ENCODE measurements around the gene IRF2. TPM values are rescaled to one million over a fixed set of nuclear protein-coding genes. Genes with fewer than 3 reads are reported as not detected.

Gene IRF2
- total and polyA plus RNA-seq, 4 donors = 16.4 to 65.8 (median 43.1) TPM

- H3K36me3 ChIP-seq (ENCODE audit: control insufficient read depth in 4 of 4, insufficient read depth in 4 of 4, low read length in 4 of 4) = peaks cover 3 to 45% (median 38%) of the 10 kb centered on the region in 4 donors
- no peak overlapping the region for H3K4me3 ChIP-seq
- ATAC-seq (ENCODE audit: insufficient read depth, low FRiP score) = no peak
- H3K27ac ChIP-seq (ENCODE audit: low read depth in 1 of 2, low read length in 1 of 2) = no peak overlapping the region
- no peaks in the 10 kb centered on the region for H3K9me3 ChIP-seq (ENCODE audit: control insufficient read depth in 4 of 4, insufficient read depth in 3 of 4, low read length in 3 of 4)
- TF ChIP-seq CTCF (IDR thresholded peaks at IDR 0.05; ENCODE audit: control extremely low read depth, extremely low read depth) = no peak
- H3K4me1 ChIP-seq (ENCODE audit: control insufficient read depth in 5 of 5, insufficient read depth in 5 of 5, low read length in 5 of 5) = peaks cover 0 to 11% (median 5%) of the 10 kb centered on the region in 5 donors
- H3K9ac ChIP-seq (ENCODE audit: insufficient read depth in 1 of 2, low read length in 2 of 2) = peak overlapping the region in 1 of 2 donors; percentile 19
- no peaks in the 10 kb centered on the region for H3K27me3 ChIP-seq (ENCODE audit: control insufficient read depth in 3 of 3, insufficient read depth in 3 of 3, low read length in 2 of 3)
- peak in 2 of 3 donors; percentile 36 to 65 for DNase-seq
- WGBS, 2 donors = 84 to 92% methylated on average over 3 of the region's 3 CpGs
Observed at GRCh38 chr4:184399512-184399908, 74.8 kb downstream of the IRF2 start.

- Histone ChIP-seq H3K36me3 (ENCODE audit: control insufficient read depth in 4 of 4, insufficient read depth in 4 of 4, low read length in 4 of 4) (peaks cover under 1 to 50% (median 38%) of the 10 kb centered on the region in 4 donors), H3K9ac (ENCODE audit: insufficient read depth in 1 of 2, low read length in 2 of 2) (peak overlapping the region in 1 of 2 donors; percentile 19), H3K9me3 (ENCODE audit: control insufficient read depth in 4 of 4, insufficient read depth in 3 of 4, low read length in 3 of 4) (no peaks in the 10 kb centered on the region), H3K4me3 (no peak overlapping the region), H3K27me3 (ENCODE audit: control insufficient read depth in 3 of 3, insufficient read depth in 3 of 3, low read length in 2 of 3) (no peaks in the 10 kb centered on the region), H3K27ac (ENCODE audit: low read depth in 1 of 2, low read length in 1 of 2) (no peak overlapping the region), H3K4me1 (ENCODE audit: control insufficient read depth in 5 of 5, insufficient read depth in 5 of 5, low read length in 5 of 5) (peaks cover 0 to 11% (median 5%) of the 10 kb centered on the region in 5 donors)
- WGBS, 2 donors = 96 to 99% methylated on average over 24 of the region's 24 CpGs
- ATAC-seq (ENCODE audit: insufficient read depth, low FRiP score) (no peak), DNase-seq (no peak)
- TF ChIP-seq CTCF (IDR thresholded peaks at IDR 0.05; ENCODE audit: control extremely low read depth, extremely low read depth) = no peak
Observed at GRCh38 chr4:184398741-184399511, 75.4 kb downstream of the IRF2 start.

- Histone ChIP-seq H3K4me3 (no peak overlapping the region), H3K9ac (ENCODE audit: insufficient read depth in 1 of 2, low read length in 2 of 2) (no peak overlapping the region), H3K4me1 (ENCODE audit: control insufficient read depth in 5 of 5, insufficient read depth in 5 of 5, low read length in 5 of 5) (peaks cover 0 to 11% (median 5%) of the 10 kb centered on the region in 5 donors), H3K27ac (ENCODE audit: low read depth in 1 of 2, low read length in 1 of 2) (no peak overlapping the region), H3K36me3 (ENCODE audit: control insufficient read depth in 4 of 4, insufficient read depth in 4 of 4, low read length in 4 of 4) (peaks cover 0 to 45% (median 35%) of the 10 kb centered on the region in 4 donors), H3K9me3 (ENCODE audit: control insufficient read depth in 4 of 4, insufficient read depth in 3 of 4, low read length in 3 of 4) (no peaks in the 10 kb centered on the region), H3K27me3 (ENCODE audit: control insufficient read depth in 3 of 3, insufficient read depth in 3 of 3, low read length in 2 of 3) (no peaks in the 10 kb centered on the region)
- 87 to 89% methylated on average over 6 of the region's 6 CpGs for WGBS, 2 donors
- ATAC-seq (ENCODE audit: insufficient read depth, low FRiP score) (no peak), DNase-seq (no peak)
- TF ChIP-seq CTCF (IDR thresholded peaks at IDR 0.05; ENCODE audit: control extremely low read depth, extremely low read depth) = no peak
Observed at GRCh38 chr4:184397516-184398163, 76.7 kb downstream of the IRF2 start.
